Body of pancreas (tissue), 4 donors: ENCODE data around the gene KBTBD6.

Source experiments
- CTCF ChIP-seq, 7 experiments: fragments of 450-650 bp in 4 of 7; fragments of 200-600 bp in 3 of 7; sonication (generic) in 3 of 7; IDR thresholded peaks; one replicate each; pipeline ENCODE4 v1.5.1; 2016 to 2019; ENCODE audit warnings: antibody characterized with exemption in 7 of 7
- POLR2A ChIP-seq, 3 donors: fragments of 450-650 bp; IDR thresholded peaks; one replicate each; pipeline ENCODE4 v1.6.1; 2016; ENCODE audit warnings: antibody characterized with exemption in 3 of 3, mild to moderate bottlenecking in 2 of 3

- TF ChIP-seq POLR2A (IDR thresholded peaks at IDR 0.05) (no peak), CTCF (IDR thresholded peaks at IDR 0.05) (no peak)
These were observed 29.5 kb upstream of the KBTBD6 start for GRCh38 chr13:41162151-41162550.
